GM13977 (cell line): Measurements from ENCODE around the gene ERCC5.

Experiments used
- DNase-seq: peaks from one replicate; pipeline ENCODE4 v3.0.0; 2012; ENCODE audit warnings: low spot score
- in situ Hi-C: fragments of 300-500 bp; cut with MboI; formaldehyde crosslinking; loops from one replicate; pipeline ENCODE4 v1.12.0; 2022; ENCODE audit warnings: low sequenced_read_pairs, low pct_unique_long_range_greater_than_20kb, mixed read lengths, inconsistent platforms; ENCODE audit not compliant: unreplicated experiment
- TF ChIP-seq, protein P1 (sequence below): IDR thresholded peaks from 2 replicates; pipeline ENCODE4 v1.5.1; 2012; ENCODE audit warnings: mild to moderate bottlenecking, control low read depth; ENCODE audit not compliant: insufficient read depth; ENCODE audit errors: extremely low read depth, missing control alignments

The ERCC5 gene

DNA sequence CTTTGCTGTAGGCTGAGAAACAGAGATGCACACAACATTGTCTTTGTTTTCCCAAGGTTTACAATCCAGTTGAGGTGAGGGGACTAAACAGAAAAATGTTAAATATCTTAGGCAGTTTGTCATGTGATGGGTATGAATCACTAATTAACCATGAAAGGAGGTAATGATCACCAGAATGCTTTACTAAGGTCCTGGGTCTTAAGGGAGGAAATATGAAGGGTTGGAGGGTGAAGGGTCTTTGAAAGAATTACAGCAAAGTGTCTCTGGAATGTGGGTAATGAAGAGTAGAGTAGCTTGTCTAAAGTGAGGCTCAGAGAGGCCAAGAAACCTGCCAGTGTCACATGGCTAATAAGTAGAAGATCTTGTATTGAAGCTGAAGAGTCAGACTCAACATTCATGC is 27.9 kb upstream of the ERCC5 start:
- DNase-seq = no peak
- TF ChIP-seq, protein P1, sequence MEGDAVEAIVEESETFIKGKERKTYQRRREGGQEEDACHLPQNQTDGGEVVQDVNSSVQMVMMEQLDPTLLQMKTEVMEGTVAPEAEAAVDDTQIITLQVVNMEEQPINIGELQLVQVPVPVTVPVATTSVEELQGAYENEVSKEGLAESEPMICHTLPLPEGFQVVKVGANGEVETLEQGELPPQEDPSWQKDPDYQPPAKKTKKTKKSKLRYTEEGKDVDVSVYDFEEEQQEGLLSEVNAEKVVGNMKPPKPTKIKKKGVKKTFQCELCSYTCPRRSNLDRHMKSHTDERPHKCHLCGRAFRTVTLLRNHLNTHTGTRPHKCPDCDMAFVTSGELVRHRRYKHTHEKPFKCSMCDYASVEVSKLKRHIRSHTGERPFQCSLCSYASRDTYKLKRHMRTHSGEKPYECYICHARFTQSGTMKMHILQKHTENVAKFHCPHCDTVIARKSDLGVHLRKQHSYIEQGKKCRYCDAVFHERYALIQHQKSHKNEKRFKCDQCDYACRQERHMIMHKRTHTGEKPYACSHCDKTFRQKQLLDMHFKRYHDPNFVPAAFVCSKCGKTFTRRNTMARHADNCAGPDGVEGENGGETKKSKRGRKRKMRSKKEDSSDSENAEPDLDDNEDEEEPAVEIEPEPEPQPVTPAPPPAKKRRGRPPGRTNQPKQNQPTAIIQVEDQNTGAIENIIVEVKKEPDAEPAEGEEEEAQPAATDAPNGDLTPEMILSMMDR = no peak
- in situ Hi-C loops = no loop called here

DNA sequence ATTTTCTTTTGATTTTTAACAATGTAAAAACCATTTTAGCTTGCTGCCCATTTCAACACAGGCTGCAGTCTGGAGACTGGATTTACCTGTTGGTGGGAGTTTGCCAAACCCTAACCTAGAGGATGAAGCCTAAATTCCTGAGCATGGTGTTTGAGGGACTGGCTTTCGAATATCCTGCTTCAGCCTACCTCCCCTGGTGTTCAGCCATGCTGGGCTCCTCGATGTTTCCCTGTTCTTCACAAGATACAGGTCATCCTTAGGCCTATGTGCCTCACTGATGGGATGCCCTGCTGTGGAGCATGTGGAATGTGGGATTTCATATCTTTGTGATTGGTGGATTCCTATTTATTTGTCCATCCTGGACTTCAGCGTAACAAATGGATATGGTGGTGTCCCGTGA is 20.4 kb upstream of the ERCC5 start:
- DNase-seq = no peak
- TF ChIP-seq, protein P1 = no peak
- in situ Hi-C loops = no loop called here

DNA sequence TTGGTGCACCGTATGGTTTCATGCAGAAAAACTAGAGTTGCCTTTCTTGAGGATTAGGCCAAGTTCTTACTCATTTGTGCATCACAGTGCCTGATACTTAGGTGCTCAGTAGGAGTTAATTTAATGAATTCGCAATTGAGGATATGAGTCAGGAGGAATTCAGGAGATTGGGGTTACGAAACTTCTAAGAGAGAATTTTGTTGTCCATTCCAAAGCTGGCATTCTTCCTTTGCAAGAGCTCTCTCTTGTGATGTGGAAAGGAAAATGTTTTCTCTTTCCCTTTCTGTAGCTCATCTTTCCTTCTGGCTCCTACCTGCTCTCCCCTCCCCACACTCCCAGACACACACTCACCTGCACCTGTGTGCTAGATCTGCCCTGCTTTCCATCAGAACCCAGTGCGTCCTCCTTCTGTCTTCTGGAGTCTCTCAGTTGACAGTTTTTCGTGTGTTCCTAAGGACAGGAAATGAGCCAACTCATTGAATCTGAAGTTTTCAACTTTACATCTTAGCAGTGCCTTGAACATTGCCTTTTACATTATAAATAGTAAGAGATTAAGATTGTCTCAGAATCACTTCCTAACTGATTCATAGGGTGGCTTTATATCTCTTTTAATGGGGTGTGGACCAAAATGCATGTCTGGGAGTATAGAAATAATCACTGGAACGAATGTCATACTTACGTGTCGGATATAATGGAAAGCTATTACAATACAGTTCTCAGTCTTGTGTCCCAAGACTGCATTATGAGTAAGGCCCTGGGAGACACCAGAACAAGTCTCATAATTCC is 19.7 kb upstream of the ERCC5 start:
- TF ChIP-seq, protein P1 = no peak
- DNase-seq = no peak
- in situ Hi-C loops = no loop called here

DNA sequence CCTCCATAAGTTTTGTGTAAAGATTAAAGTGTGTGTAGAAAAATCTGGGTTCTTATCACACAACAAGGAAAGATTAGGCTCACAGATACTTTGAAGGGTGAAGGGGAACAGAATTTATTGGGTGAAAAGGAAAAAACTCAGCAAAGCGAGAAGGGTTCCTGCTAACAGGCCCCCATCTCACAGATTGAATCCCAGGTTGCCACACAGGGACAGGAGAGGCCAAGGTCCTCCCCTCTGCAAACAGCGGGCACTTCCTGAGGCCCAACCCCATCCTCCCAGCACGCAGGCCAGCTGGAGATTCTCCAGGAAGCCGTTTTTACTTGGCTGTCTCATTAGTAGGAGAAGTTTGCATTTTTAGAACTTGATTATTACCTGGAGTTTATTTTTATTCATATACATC is 15.2 kb upstream of the ERCC5 start:
- TF ChIP-seq, protein P1 = no peak
- in situ Hi-C loops = no loop called here
- no peak for DNase-seq

DNA sequence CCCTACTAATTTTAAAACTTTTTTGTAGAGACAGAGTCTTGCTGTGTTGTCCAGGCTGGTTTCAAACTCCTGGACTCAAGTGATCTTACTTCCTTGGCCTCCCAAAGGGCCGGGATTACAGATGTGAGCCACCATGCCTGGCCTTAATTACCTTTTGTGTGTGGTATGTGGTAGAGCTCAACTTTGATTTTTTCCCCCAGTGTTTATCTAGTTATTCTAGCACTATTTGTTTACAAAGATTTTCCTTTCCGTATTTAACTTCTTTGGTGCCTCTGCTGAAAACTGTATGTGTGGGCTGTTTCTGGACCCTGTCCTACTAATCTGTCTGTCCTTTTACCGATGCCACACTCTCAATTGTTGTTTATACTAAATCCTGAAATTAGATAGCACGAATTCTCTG is 9.4 kb upstream of the ERCC5 start:
- no peak for DNase-seq
- in situ Hi-C loops = no loop called here
- TF ChIP-seq, protein P1 = no peak

DNA sequence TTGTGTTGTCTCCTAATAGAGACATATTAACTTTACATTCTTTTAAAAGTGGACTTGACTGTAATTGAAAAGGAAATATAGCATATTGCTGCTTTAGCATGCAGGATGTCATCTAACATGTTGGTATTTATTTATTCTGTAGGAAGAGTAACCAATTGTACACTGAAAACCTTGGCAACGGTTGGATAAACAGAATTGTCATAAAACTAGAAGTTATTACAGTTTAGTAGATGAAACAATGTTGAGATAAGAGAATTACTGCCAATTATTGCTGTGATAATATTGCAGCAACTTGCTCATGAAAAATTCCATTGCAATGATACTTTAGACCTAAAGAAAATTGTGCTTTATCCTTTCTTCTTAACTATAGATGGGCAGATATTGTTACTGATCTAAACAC is 7.6 kb upstream of the ERCC5 start:
- in situ Hi-C loops = no loop called here
- TF ChIP-seq, protein P1 = no peak
- DNase-seq = no peak
